DOHH2 (cell line): ENCODE data around the gene RALGAPB.

Experiments used
- H3F3A ChIP-seq: fragments of 200-600 bp; sonication (generic), shearing (Covaris generic); 2 replicates; pipeline ENCODE4 v1.6.0; 2016; ENCODE audit warnings: antibody characterized with exemption, mild to moderate bottlenecking; ENCODE audit not compliant: control insufficient read depth, insufficient read depth
- H3K27ac ChIP-seq: fragments of 200-600 bp; sonication (generic); 2 replicates; pipeline ENCODE4 v1.5.1; 2014; ENCODE audit warnings: low read depth, mild to moderate bottlenecking, low read length, moderate library complexity
- H3K27me3 ChIP-seq: fragments of 200-600 bp; sonication (generic); 2 replicates; pipeline ENCODE4 v1.6.1; 2014; ENCODE audit warnings: mild to moderate bottlenecking, low read length, mixed read lengths; ENCODE audit not compliant: control insufficient read depth
- H3K36me3 ChIP-seq: fragments of 200-600 bp; sonication (generic); 2 replicates; pipeline ENCODE4 v1.6.1; 2014; ENCODE audit warnings: mild to moderate bottlenecking, low read length, moderate library complexity, mixed read lengths; ENCODE audit not compliant: control insufficient read depth
- H3K4me1 ChIP-seq: fragments of 200-600 bp; sonication (generic); 2 replicates; pipeline ENCODE4 v1.6.1; 2014; ENCODE audit warnings: mild to moderate bottlenecking, low read length, mixed read lengths; ENCODE audit not compliant: control insufficient read depth
- H3K4me2 ChIP-seq: fragments of 200-600 bp; sonication (generic); 2 replicates; pipeline ENCODE4 v1.6.0; 2014; ENCODE audit warnings: mild to moderate bottlenecking, low read length, moderate library complexity
- H3K4me3 ChIP-seq: fragments of 200-600 bp; sonication (generic); 2 replicates; pipeline ENCODE4 v1.5.1; 2014; ENCODE audit warnings: mild to moderate bottlenecking, low read length, mixed read lengths
- H3K79me2 ChIP-seq: fragments of 200-600 bp; sonication (generic); 2 replicates; pipeline ENCODE4 v1.6.1; 2014; ENCODE audit warnings: mild to moderate bottlenecking, low read length, mixed read lengths; ENCODE audit not compliant: control insufficient read depth
- H3K9me2 ChIP-seq: fragments of 200-600 bp; sonication (generic); replicated peaks from 2 replicates; pipeline ENCODE4 v1.6.1; 2014; ENCODE audit warnings: mild to moderate bottlenecking, low read length, mixed read lengths; ENCODE audit not compliant: control insufficient read depth
- H3K9me3 ChIP-seq: fragments of 200-600 bp; sonication (generic); 2 replicates; pipeline ENCODE4 v1.6.1; 2014; ENCODE audit warnings: antibody characterized with exemption, low read length, mixed read lengths; ENCODE audit not compliant: control insufficient read depth, insufficient read depth
- H4K20me1 ChIP-seq: fragments of 200-600 bp; sonication (generic); 2 replicates; pipeline ENCODE4 v1.6.0; 2014; ENCODE audit warnings: low read depth, mild to moderate bottlenecking, antibody characterized with exemption, low read length, moderate library complexity; ENCODE audit not compliant: control insufficient read depth, insufficient read depth
- CTCF ChIP-seq: fragments of 200-600 bp; sonication (generic); IDR thresholded peaks from one replicate; pipeline ENCODE4 v1.5.1; 2014; ENCODE audit warnings: antibody characterized with exemption, mild to moderate bottlenecking, low read depth, low read length; ENCODE audit not compliant: poor library complexity, severe bottlenecking
- EZH2phosphoT487 ChIP-seq: fragments of 200-600 bp; sonication (generic); IDR thresholded peaks from 2 replicates; pipeline ENCODE4 v1.6.1; 2017; ENCODE audit warnings: borderline replicate concordance, mild to moderate bottlenecking, antibody characterized with exemption, low read length, moderate library complexity, mixed read lengths

The RALGAPB gene

GRCh38 chr20:38447251-38447661, 25.4 kb upstream of the RALGAPB start:
- H3K27me3 ChIP-seq = peaks cover under 1% of the 10 kb centered on the region
- TF ChIP-seq CTCF = no peak
- TF ChIP-seq EZH2phosphoT487 = no peak
- peaks cover 37% of the 10 kb centered on the region for H3K79me2 ChIP-seq
- H3K4me3 ChIP-seq = peak overlapping the region; percentile 99
- H3F3A ChIP-seq = peaks cover 5% of the 10 kb centered on the region
- H3K9me2 ChIP-seq = no peaks in the 10 kb centered on the region
- no peaks in the 10 kb centered on the region for H4K20me1 ChIP-seq
- no peaks in the 10 kb centered on the region for H3K9me3 ChIP-seq
- peak overlapping the region; percentile 66 for H3K27ac ChIP-seq
- H3K4me1 ChIP-seq = peaks cover 32% of the 10 kb centered on the region
- H3K36me3 ChIP-seq = peaks cover 41% of the 10 kb centered on the region
- peak overlapping the region; percentile 100 for H3K4me2 ChIP-seq

GRCh38 chr20:38447931-38448675, 24.5 kb upstream of the RALGAPB start:
- TF ChIP-seq EZH2phosphoT487 (no peak), CTCF (peak; percentile 32)
- Histone ChIP-seq H3K27ac (peak overlapping the region; percentile 66), H3K4me3 (peak overlapping the region; percentile 99)

GRCh38 chr20:38449046-38449445, 23.6 kb upstream of the RALGAPB start:
- Histone ChIP-seq H3K27ac (peak overlapping the region; percentile 66), H3K4me2 (peak overlapping the region; percentile 100), H3K4me1 (peaks cover 50% of the 10 kb centered on the region)

More at GRCh38 chr20:38447931-38448675, 24.5 kb upstream of the RALGAPB start:
- no peaks in the 10 kb centered on the region for H3K9me2 ChIP-seq
- H4K20me1 ChIP-seq = no peaks in the 10 kb centered on the region
- peak overlapping the region; percentile 100 for H3K4me2 ChIP-seq
- no peaks in the 10 kb centered on the region for H3K27me3 ChIP-seq
- H3K36me3 ChIP-seq = peaks cover 46% of the 10 kb centered on the region
- H3F3A ChIP-seq = peaks cover 11% of the 10 kb centered on the region
- H3K4me1 ChIP-seq = peaks cover 41% of the 10 kb centered on the region
- H3K79me2 ChIP-seq = peaks cover 37% of the 10 kb centered on the region
- H3K9me3 ChIP-seq = no peaks in the 10 kb centered on the region

More at GRCh38 chr20:38449046-38449445, 23.6 kb upstream of the RALGAPB start:
- TF ChIP-seq EZH2phosphoT487 (no peak), CTCF (no peak)
- Histone ChIP-seq H3K9me3 (no peaks in the 10 kb centered on the region), H3K36me3 (peaks cover 46% of the 10 kb centered on the region), H3K79me2 (peaks cover 37% of the 10 kb centered on the region), H4K20me1 (no peaks in the 10 kb centered on the region), H3K4me3 (peak overlapping the region; percentile 99; the same call in 1 of the 2 replicates), H3K27me3 (no peaks in the 10 kb centered on the region), H3K9me2 (no peaks in the 10 kb centered on the region), H3F3A (peaks cover 14% of the 10 kb centered on the region)
